ENCODE measurements around the gene UXT. TPM values are rescaled to one million over a fixed set of nuclear protein-coding genes. Genes with fewer than 3 reads are reported as not detected.

The UXT gene
- polyA plus RNA-seq, 4 donors, result 131 to 221 (median 168) TPM

DNA sequence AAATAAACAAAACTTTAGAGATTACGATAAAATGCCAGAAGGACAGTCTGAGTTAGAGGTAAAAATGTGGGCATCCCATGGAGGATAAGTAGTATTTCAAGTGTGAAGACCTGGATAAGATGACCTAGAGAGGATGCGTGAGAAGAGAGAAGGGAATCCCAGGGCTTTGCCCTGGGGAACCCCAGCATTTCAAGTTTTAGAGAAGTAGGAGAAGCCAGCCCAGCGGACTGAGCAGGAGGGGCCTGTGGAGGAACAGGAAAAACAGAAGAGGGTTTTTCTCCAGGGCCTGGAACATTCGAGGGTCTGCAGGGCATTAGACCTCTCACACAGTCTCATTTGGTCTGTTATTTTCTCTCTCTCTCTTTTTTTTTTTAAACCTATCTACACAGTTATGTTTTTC is 26.3 kb downstream of the UXT start:
- Histone ChIP-seq H3K27ac (ENCODE audit: low read depth in 1 of 3, low read length in 2 of 3) (no peak overlapping the region), H3K36me3 (ENCODE audit: control insufficient read depth in 3 of 3, insufficient read depth in 2 of 3, low read depth in 1 of 3, low read length in 3 of 3) (peaks cover 0 to 19% (median 0%) of the 10 kb centered on the region in 3 donors), H3K4me1 (ENCODE audit: control insufficient read depth in 3 of 3, insufficient read depth in 2 of 3, low read depth in 1 of 3, low read length in 2 of 3) (no peaks in the 10 kb centered on the region), H3K9me3 (ENCODE audit: control insufficient read depth in 2 of 2, insufficient read depth in 1 of 2, low read depth in 1 of 2, low read length in 1 of 2) (no peaks in the 10 kb centered on the region), H3K4me3 (ENCODE audit: low read depth in 1 of 3, low read length in 3 of 3) (no peak overlapping the region), H3K27me3 (ENCODE audit: control insufficient read depth in 3 of 3, insufficient read depth in 3 of 3, low read length in 3 of 3) (no peaks in the 10 kb centered on the region)
- WGBS, 3 donors, result 45 to 65% (median 60%) methylated on average over 4 of the region's 4 CpGs
- no peak for DNase-seq
- FAIRE-seq, result no peak

GRCh38 chrX:47631676-47632075 is 27.3 kb downstream of the UXT start:
- FAIRE-seq (no peak), DNase-seq (no peak)
- H3K4me3 ChIP-seq (ENCODE audit: low read depth in 1 of 3, low read length in 3 of 3), result no peak overlapping the region
- H3K4me1 ChIP-seq (ENCODE audit: control insufficient read depth in 3 of 3, insufficient read depth in 2 of 3, low read depth in 1 of 3, low read length in 2 of 3), result no peaks in the 10 kb centered on the region
- WGBS, 3 donors, result 80 to 91% (median 81%) methylated on average over 5 of the region's 5 CpGs
- H3K27me3 ChIP-seq (ENCODE audit: control insufficient read depth in 3 of 3, insufficient read depth in 3 of 3, low read length in 3 of 3), result no peaks in the 10 kb centered on the region
- peaks cover 0 to 9% (median 0%) of the 10 kb centered on the region in 3 donors for H3K36me3 ChIP-seq (ENCODE audit: control insufficient read depth in 3 of 3, insufficient read depth in 2 of 3, low read depth in 1 of 3, low read length in 3 of 3)
- H3K27ac ChIP-seq (ENCODE audit: low read depth in 1 of 3, low read length in 2 of 3), result no peak overlapping the region
- H3K9me3 ChIP-seq (ENCODE audit: control insufficient read depth in 2 of 2, insufficient read depth in 1 of 2, low read depth in 1 of 2, low read length in 1 of 2), result no peaks in the 10 kb centered on the region

DNA sequence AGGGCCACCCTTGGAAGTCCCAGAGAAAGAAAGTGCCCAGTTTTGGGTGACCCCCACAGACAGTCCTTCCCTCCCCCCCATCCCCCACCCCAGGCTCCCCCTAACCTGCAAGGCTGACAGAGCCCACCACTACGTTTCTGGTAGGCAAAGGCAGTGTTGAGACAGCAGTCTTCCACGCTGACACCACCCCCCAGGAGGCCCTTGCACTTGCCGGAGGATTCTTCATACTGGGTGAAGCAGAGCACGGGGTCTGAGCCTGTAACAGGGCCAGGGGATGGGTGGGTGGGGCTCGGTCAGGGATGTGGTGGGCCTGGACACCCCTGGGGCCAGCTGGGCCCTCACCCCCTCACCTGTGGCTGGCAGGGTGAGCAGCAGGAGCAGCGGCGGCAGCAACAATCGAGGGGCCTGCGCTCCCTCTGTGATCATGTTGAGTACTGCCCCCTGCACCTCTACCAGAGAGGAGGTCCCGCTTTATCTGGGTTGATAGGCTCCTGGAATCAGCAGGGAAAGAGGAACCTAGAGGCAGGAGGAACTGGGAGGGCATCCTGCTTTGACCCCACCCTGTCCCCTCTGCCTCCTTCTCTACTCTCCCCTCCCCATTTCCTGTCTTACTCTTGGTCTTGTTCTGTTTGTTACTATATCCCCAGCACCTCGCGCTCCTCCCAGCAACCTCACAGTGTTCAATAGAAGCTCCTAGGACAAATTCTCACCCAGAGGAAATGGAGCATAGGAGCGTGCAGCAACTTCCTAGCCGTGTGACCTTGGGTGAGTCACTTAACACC is 29.4 kb downstream of the UXT start, which contains the start of gene CFP:
CFP (minus strand) TSS at position 512 of the 782 bp plus-strand sequence; CDS start at position 426, 86 bp downstream.
- Histone ChIP-seq H3K36me3 (ENCODE audit: control insufficient read depth in 3 of 3, insufficient read depth in 2 of 3, low read depth in 1 of 3, low read length in 3 of 3) (no peaks in the 10 kb centered on the region), H3K9me3 (ENCODE audit: control insufficient read depth in 2 of 2, insufficient read depth in 1 of 2, low read depth in 1 of 2, low read length in 1 of 2) (no peaks in the 10 kb centered on the region), H3K4me1 (ENCODE audit: control insufficient read depth in 3 of 3, insufficient read depth in 2 of 3, low read depth in 1 of 3, low read length in 2 of 3) (no peaks in the 10 kb centered on the region), H3K27me3 (ENCODE audit: control insufficient read depth in 3 of 3, insufficient read depth in 3 of 3, low read length in 3 of 3) (no peaks in the 10 kb centered on the region), H3K27ac (ENCODE audit: low read depth in 1 of 3, low read length in 2 of 3) (no peak within 1 kb of the TSS), H3K4me3 (ENCODE audit: low read depth in 1 of 3, low read length in 3 of 3) (no peak within 1 kb of the TSS)
- WGBS, 3 donors, result 49 to 72% (median 66%) methylated on average over 7 to 14 of the region's 14 CpGs
- no peak for DNase-seq
- FAIRE-seq, result no peak

GRCh38 chrX:47628982-47629381 is 30.0 kb downstream of the UXT start:
- Histone ChIP-seq H3K4me1 (ENCODE audit: control insufficient read depth in 3 of 3, insufficient read depth in 2 of 3, low read depth in 1 of 3, low read length in 2 of 3) (no peaks in the 10 kb centered on the region), H3K36me3 (ENCODE audit: control insufficient read depth in 3 of 3, insufficient read depth in 2 of 3, low read depth in 1 of 3, low read length in 3 of 3) (no peaks in the 10 kb centered on the region), H3K4me3 (ENCODE audit: low read depth in 1 of 3, low read length in 3 of 3) (no peak overlapping the region), H3K27me3 (ENCODE audit: control insufficient read depth in 3 of 3, insufficient read depth in 3 of 3, low read length in 3 of 3) (peaks cover 0 to 2% (median 0%) of the 10 kb centered on the region in 3 donors), H3K27ac (ENCODE audit: low read depth in 1 of 3, low read length in 2 of 3) (no peak overlapping the region), H3K9me3 (ENCODE audit: control insufficient read depth in 2 of 2, insufficient read depth in 1 of 2, low read depth in 1 of 2, low read length in 1 of 2) (no peaks in the 10 kb centered on the region)
- FAIRE-seq (no peak), DNase-seq (no peak)
- 65 to 100% (median 88%) methylated on average over 1 of the region's 1 CpG for WGBS, 3 donors

GRCh38 chrX:47625365-47625764 is 33.6 kb downstream of the UXT start:
- Histone ChIP-seq H3K36me3 (ENCODE audit: control insufficient read depth in 3 of 3, insufficient read depth in 2 of 3, low read depth in 1 of 3, low read length in 3 of 3) (no peaks in the 10 kb centered on the region), H3K4me1 (ENCODE audit: control insufficient read depth in 3 of 3, insufficient read depth in 2 of 3, low read depth in 1 of 3, low read length in 2 of 3) (no peaks in the 10 kb centered on the region), H3K27me3 (ENCODE audit: control insufficient read depth in 3 of 3, insufficient read depth in 3 of 3, low read length in 3 of 3) (peaks cover 0 to 12% (median 0%) of the 10 kb centered on the region in 3 donors), H3K9me3 (ENCODE audit: control insufficient read depth in 2 of 2, insufficient read depth in 1 of 2, low read depth in 1 of 2, low read length in 1 of 2) (no peaks in the 10 kb centered on the region), H3K4me3 (ENCODE audit: low read depth in 1 of 3, low read length in 3 of 3) (no peak overlapping the region), H3K27ac (ENCODE audit: low read depth in 1 of 3, low read length in 2 of 3) (no peak overlapping the region)
- WGBS, 3 donors, result 79 to 91% (median 81%) methylated on average over 2 of the region's 2 CpGs
- DNase-seq (no peak), FAIRE-seq (no peak)

DNA sequence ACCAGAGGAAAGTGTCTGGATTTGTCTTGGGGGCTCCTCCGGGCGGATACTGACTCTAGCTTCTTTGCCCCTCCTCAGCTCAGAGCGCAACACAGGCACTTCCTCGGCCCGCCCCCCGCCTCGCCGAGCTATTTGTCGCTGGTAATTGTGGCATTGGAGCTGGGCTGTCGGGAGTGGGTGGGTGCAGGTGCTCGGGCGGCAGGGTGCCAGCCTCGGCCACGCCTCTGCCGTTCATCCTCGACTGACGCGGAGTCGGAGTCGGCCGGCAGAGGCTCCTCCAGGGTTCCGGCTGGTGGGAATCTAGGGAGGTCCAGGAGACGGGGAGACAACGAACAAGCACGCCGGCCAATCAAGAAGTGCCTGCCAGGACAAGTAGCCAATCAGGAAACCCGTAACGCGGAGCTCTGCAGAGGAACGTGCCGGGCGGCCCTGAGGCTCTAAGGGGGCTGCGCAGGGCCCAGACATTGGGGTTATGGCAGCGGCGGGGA is 35.4 kb downstream of the UXT start:
- FAIRE-seq, result no peak
- Histone ChIP-seq H3K36me3 (ENCODE audit: control insufficient read depth in 3 of 3, insufficient read depth in 2 of 3, low read depth in 1 of 3, low read length in 3 of 3) (no peaks in the 10 kb centered on the region), H3K4me1 (ENCODE audit: control insufficient read depth in 3 of 3, insufficient read depth in 2 of 3, low read depth in 1 of 3, low read length in 2 of 3) (no peaks in the 10 kb centered on the region), H3K27ac (ENCODE audit: low read depth in 1 of 3, low read length in 2 of 3) (no peak overlapping the region), H3K27me3 (ENCODE audit: control insufficient read depth in 3 of 3, insufficient read depth in 3 of 3, low read length in 3 of 3) (peaks cover 0 to 17% (median 0%) of the 10 kb centered on the region in 3 donors), H3K4me3 (ENCODE audit: low read depth in 1 of 3, low read length in 3 of 3) (peak overlapping the region in 2 of 3 donors; percentile 9 to 23), H3K9me3 (ENCODE audit: control insufficient read depth in 2 of 2, insufficient read depth in 1 of 2, low read depth in 1 of 2, low read length in 1 of 2) (no peaks in the 10 kb centered on the region)
- peak; percentile 11 to 59 for DNase-seq
- WGBS, 3 donors, result 1 to 44% (median 4%) methylated on average over 24 to 35 of the region's 35 CpGs

GRCh38 chrX:47621851-47622250 is 37.1 kb downstream of the UXT start:
- no peak for FAIRE-seq
- H3K4me3 ChIP-seq (ENCODE audit: low read depth in 1 of 3, low read length in 3 of 3), result no peak overlapping the region
- no peak for DNase-seq
- no peak overlapping the region for H3K27ac ChIP-seq (ENCODE audit: low read depth in 1 of 3, low read length in 2 of 3)
- 81 to 87% (median 84%) methylated on average over 6 of the region's 6 CpGs for WGBS, 3 donors
- H3K9me3 ChIP-seq (ENCODE audit: control insufficient read depth in 2 of 2, insufficient read depth in 1 of 2, low read depth in 1 of 2, low read length in 1 of 2), result no peaks in the 10 kb centered on the region
- peaks cover 0 to 19% (median 0%) of the 10 kb centered on the region in 3 donors for H3K27me3 ChIP-seq (ENCODE audit: control insufficient read depth in 3 of 3, insufficient read depth in 3 of 3, low read length in 3 of 3)
- H3K4me1 ChIP-seq (ENCODE audit: control insufficient read depth in 3 of 3, insufficient read depth in 2 of 3, low read depth in 1 of 3, low read length in 2 of 3), result no peaks in the 10 kb centered on the region
- H3K36me3 ChIP-seq (ENCODE audit: control insufficient read depth in 3 of 3, insufficient read depth in 2 of 3, low read depth in 1 of 3, low read length in 3 of 3), result no peaks in the 10 kb centered on the region

- H3K27me3 ChIP-seq (ENCODE audit: control insufficient read depth in 3 of 3, insufficient read depth in 3 of 3, low read length in 3 of 3), result peaks cover 0 to 19% (median 0%) of the 10 kb centered on the region in 3 donors
- no peak overlapping the region for H3K4me3 ChIP-seq (ENCODE audit: low read depth in 1 of 3, low read length in 3 of 3)
- H3K4me1 ChIP-seq (ENCODE audit: control insufficient read depth in 3 of 3, insufficient read depth in 2 of 3, low read depth in 1 of 3, low read length in 2 of 3), result no peaks in the 10 kb centered on the region
- no peaks in the 10 kb centered on the region for H3K9me3 ChIP-seq (ENCODE audit: control insufficient read depth in 2 of 2, insufficient read depth in 1 of 2, low read depth in 1 of 2, low read length in 1 of 2)
- no peak for FAIRE-seq
- DNase-seq, result no peak
- 54 to 70% (median 59%) methylated on average over 9 of the region's 9 CpGs for WGBS, 3 donors
- H3K27ac ChIP-seq (ENCODE audit: low read depth in 1 of 3, low read length in 2 of 3), result no peak overlapping the region
- no peaks in the 10 kb centered on the region for H3K36me3 ChIP-seq (ENCODE audit: control insufficient read depth in 3 of 3, insufficient read depth in 2 of 3, low read depth in 1 of 3, low read length in 3 of 3)
Measured at GRCh38 chrX:47620303-47620685, 38.7 kb downstream of the UXT start.
